Activated gamma-delta T cell (primary cell): ENCODE measurements around the gene KCNS1.

ENCODE experiments used
- DNase-seq: peaks from one replicate; lab custom pipeline; 2025; lab: John Stamatoyannopoulos, UW

KCNS1 gene

DNA sequence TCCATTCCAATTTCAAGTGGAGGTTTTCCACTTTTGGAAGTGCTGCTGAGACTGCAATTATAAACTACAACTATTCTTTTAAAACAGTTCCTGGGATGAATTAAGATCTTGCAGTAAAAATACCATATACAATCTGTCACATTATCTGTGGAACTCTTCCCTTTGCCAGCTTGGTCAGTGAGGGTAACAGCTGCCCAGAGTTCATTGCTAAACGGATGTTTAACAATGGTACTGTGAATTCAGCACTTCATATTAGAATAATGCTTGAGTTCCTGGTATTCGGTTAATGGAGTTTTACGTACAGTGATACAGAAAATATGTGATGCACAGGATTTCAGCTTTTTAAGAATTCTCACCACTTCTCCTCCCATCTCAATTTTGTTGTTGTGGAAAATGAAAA, 51.5 kb downstream of the KCNS1 start:
- no peak for DNase-seq

DNA sequence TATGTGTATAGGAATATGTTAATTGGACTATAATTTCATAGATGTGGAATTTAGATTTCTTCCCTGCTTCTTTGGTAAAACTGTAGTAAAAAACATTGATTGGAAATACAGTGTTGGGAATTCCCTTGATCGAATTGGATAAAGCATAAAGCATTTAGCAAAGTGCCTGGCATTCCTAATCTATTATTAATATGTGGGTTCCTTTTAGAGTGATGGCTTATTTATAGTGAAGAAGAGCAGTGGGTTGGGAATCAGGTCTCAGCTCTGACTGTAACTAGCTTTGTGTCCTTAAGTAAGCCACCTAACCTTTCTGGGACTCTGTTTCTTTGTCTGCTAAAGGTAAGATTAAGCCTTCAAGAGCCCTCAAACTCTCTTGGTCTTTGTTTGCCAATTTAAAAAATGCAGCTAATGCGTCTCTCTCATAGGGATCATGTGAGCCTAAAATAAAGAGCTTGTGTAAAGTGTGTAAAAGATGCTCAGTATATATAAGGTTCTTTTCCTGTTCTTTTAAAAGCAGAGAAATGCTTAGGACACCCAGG, 53.3 kb downstream of the KCNS1 start:
- no peak for DNase-seq

GRCh38 chr20:45044601-45045000, 56.3 kb downstream of the KCNS1 start:
- no peak for DNase-seq

- no peak for DNase-seq
These were observed 56.8 kb downstream of the KCNS1 start for GRCh38 chr20:45044084-45044573.

DNA sequence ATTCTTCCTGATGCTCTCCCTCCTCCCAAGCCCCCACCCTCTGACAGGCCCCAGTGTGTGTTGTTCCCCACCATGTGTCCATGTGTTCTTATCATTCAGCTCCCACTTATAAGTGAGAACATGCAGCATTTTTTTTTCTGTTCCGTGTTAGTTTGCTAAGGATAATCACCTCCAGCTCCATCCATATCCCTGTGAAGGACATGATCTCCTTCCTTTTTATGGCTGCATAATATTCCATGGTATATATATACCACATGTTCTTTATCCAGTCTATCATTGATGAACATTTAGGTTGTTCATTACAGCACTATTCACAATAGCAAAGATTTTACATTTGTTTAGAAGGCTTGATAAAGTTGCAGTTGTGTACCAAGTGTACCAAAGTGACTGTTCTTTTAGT, 57.9 kb downstream of the KCNS1 start:
- DNase-seq, result no peak
